Brain microvascular endothelial cell (primary cell): ENCODE results near the gene PSMD1.
"Not testable (repeated sequence)": the region's sequence is repeated elsewhere in the genome, so short reads cannot be mapped to it uniquely, and the experiment has no call there.

Experiments used
- DNase-seq: peaks from one replicate; pipeline ENCODE4 v3.0.0-alpha.2; 2020
- H3K27ac ChIP-seq: fragments of 250-450 bp; sonication (Bioruptor Pico); 2 replicates; pipeline ENCODE4 v1.5.1; 2020; ENCODE audit warnings: mild to moderate bottlenecking, moderate library complexity
- H3K27me3 ChIP-seq: fragments of 250-450 bp; sonication (Bioruptor Pico); replicated peaks from 2 replicates; pipeline ENCODE4 v1.5.1; 2020; ENCODE audit warnings: mild to moderate bottlenecking
- H3K36me3 ChIP-seq: fragments of 250-450 bp; sonication (Bioruptor Pico); replicated peaks from 2 replicates; pipeline ENCODE4 v1.5.1; 2020; ENCODE audit warnings: mild to moderate bottlenecking
- H3K4me3 ChIP-seq: 2 replicates; pipeline ENCODE4 v1.5.1; 2011; ENCODE audit warnings: low read depth, mild to moderate bottlenecking, control low read depth, low read length, moderate library complexity
- CTCF ChIP-seq: IDR thresholded peaks from 2 replicates; pipeline ENCODE4 v1.5.1; 2011; ENCODE audit warnings: low read depth, mild to moderate bottlenecking, moderate library complexity, low read length, control low read depth, inconsistent platforms; ENCODE audit errors: missing control alignments
- in situ Hi-C: cut with HindIII; loops from 2 replicates; pipeline ENCODE4 v1.10.0; 2017; ENCODE audit warnings: low sequenced_read_pairs, low pct_ligation_motif_present

The PSMD1 gene

DNA sequence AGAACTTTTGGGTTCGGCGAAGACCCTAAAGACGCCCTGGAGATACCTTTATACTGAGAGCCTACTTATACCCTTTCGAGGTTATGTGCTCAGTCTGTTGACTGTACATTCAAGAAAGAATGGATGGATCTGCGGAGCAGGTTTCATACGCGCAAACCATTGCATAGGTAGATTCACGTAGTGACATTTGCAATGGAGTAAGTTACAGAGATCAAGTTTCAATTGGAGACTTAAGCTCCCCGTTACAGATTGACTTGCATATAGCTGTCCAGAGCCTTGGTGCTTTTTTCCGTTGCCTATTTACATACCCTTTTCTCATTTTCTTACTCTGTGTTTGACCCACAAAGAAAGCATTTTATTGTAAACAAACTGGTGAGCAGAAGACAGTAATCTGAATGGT is 923 bp downstream of the PSMD1 start:
- peak overlapping the region; percentile 97 for H3K4me3 ChIP-seq
- no peaks in the 10 kb centered on the region for H3K27me3 ChIP-seq
- no peak for DNase-seq
- in situ Hi-C loops: no loop called here
- H3K36me3 ChIP-seq: peaks cover 6% of the 10 kb centered on the region
- H3K27ac ChIP-seq: peak overlapping the region; percentile 96
- TF ChIP-seq CTCF: no peak

- Histone ChIP-seq H3K27ac (peak overlapping the region; percentile 35), H3K36me3 (peaks cover 16% of the 10 kb centered on the region), H3K4me3 (no peak overlapping the region), H3K27me3 (no peaks in the 10 kb centered on the region)
- in situ Hi-C loops: no loop called here
- peak; percentile 14 for DNase-seq
- no peak for TF ChIP-seq CTCF
Observed at GRCh38 chr2:231058761-231059550, 2.3 kb downstream of the PSMD1 start.

DNA sequence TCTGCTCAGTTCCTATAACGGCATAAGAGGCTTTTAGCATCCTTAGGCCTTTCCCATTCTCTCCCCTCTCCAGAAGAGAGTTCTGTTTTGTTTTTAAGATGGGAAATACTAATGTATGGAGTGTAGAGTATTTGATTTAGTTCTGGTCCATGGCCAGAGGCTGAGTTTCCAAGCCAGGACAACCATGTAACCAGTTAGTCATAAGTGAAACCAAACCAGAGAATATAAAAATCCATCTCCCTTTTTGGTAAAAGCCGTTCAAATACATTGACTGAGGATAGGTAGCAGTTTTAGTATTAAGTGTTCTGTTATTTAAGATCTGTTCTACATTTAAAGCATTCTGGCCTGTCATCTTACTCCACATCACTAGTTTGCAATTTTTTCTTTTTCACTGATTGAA is 3.1 kb downstream of the PSMD1 start:
- Histone ChIP-seq H3K27ac (peak overlapping the region; percentile 3), H3K27me3 (no peaks in the 10 kb centered on the region), H3K36me3 (peaks cover 24% of the 10 kb centered on the region), H3K4me3 (no peak overlapping the region)
- in situ Hi-C loops: no loop called here
- DNase-seq: no peak
- TF ChIP-seq CTCF: no peak

GRCh38 chr2:231062776-231063175 is 6.1 kb downstream of the PSMD1 start:
- in situ Hi-C loops: no loop called here
- Histone ChIP-seq H3K36me3 (peaks cover 42% of the 10 kb centered on the region), H3K4me3 (no peak overlapping the region), H3K27me3 (no peaks in the 10 kb centered on the region), H3K27ac (no peak overlapping the region)
- no peak for TF ChIP-seq CTCF
- DNase-seq: no peak

DNA sequence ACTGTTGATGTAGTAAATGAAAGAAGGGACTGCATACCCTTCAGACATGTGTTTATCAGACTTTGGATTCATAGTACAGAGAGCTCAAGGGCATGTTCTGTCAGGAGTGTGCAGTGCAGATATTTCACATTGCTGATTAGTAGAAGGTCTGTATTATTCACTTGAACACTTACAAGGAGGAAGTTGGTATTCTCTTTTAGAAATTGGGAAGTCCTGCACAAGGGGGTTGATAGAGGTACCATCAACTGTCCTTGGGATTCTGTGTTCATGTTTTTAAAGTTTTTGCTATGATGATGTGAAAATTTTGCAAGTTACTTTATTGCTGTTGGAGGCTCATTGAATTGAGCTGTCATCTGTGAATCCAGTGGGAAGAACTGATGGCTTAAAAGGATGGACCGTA is 6.7 kb downstream of the PSMD1 start:
- Histone ChIP-seq H3K27me3 (no peaks in the 10 kb centered on the region), H3K36me3 (peaks cover 46% of the 10 kb centered on the region), H3K4me3 (no peak overlapping the region), H3K27ac (no peak overlapping the region)
- no peak for TF ChIP-seq CTCF
- in situ Hi-C loops: no loop called here
- DNase-seq: no peak

- TF ChIP-seq CTCF: no peak
- Histone ChIP-seq H3K27me3 (no peaks in the 10 kb centered on the region), H3K36me3 (peaks cover 49% of the 10 kb centered on the region), H3K4me3 (no peak overlapping the region), H3K27ac (no peak overlapping the region)
- no peak for DNase-seq
- in situ Hi-C loops: no loop called here
Observed at GRCh38 chr2:231065966-231066365, 9.3 kb downstream of the PSMD1 start.

GRCh38 chr2:231067531-231067930 is 10.9 kb downstream of the PSMD1 start:
- H3K27ac ChIP-seq, in situ Hi-C loops, H3K27me3 ChIP-seq, H3K4me3 ChIP-seq, DNase-seq: not testable (repeated sequence)
- H3K36me3 ChIP-seq: peaks cover 48% of the 10 kb centered on the region
